GM19452 (cell line): Measurements from ENCODE around the gene C19orf44.
"Not testable (repeated sequence)": the region's sequence is repeated elsewhere in the genome, so short reads cannot be mapped to it uniquely, and the experiment has no call there.

ENCODE experiments used
- ATAC-seq: cut with Tn5 transposase; IDR thresholded peaks from one replicate; pipeline ENCODE4 v1.9.1; 2021; ENCODE audit not compliant: unreplicated experiment

The C19orf44 gene

GRCh38 chr19:16532440-16533234 lies 36.4 kb downstream of the C19orf44 start:
- no peak for ATAC-seq

DNA sequence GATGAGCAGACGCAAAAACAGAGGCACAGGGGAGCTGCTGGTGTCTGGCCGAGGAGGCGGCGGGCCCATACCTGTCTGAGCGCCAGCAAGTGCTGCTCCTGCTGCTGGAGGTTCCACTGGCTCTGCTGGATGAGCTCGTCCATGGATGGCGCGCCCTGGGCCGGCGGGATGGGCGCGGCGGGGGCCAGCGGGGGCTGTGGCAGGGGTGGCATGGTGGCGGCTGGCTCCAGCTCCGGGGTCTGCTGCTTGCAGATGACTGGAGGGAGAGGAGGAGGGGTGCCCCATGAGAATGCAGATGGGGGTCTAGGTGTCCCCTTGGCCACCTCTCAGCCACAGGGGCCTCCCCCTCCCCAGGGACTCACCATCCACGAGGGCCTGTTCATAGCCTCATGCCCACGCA lies 39.2 kb downstream of the C19orf44 start:
- ATAC-seq = no peak

DNA sequence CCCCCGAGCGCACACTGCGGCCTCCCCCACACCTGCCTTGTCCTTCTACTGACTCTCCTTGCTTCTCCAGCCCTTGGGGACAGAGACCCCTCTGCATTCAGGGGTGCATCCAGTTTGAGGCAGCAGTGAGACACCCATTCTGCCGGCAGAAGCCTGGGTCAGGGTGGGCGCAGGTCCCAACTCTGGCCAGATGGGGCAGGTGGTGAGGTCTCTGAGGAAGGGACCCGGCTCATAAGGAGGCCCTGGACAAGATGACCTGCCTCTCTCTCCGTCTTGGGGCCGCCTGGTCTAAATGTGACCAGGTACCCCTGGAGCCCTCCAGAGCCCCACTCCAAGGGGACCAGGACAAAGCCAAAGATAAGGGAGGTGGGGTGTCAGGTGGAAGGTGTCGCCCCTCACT lies 39.9 kb downstream of the C19orf44 start:
- ATAC-seq = no peak

GRCh38 chr19:16537111-16537510 lies 40.9 kb downstream of the C19orf44 start:
- ATAC-seq = no peak

DNA sequence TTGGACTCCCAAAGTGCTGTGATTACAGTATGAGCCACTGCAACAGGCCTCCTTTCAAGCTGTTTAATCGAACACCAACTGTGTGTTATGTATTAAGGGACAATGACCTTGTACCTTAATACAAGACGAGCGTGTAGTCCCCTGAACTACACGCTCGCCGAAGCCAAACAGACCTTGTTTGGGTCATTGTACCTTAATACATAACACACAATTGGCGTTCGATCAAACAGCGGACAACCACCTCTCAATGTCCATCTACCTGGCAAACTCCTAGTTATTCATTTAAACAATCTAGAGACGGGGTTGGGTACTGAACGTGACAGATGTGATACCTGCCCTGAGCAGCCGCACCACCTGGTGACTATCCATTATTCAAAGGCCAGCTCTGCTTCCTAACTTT lies 44.8 kb downstream of the C19orf44 start:
- no peak for ATAC-seq

- ATAC-seq = no peak
These were observed 45.4 kb downstream of the C19orf44 start for GRCh38 chr19:16541526-16542044.

DNA sequence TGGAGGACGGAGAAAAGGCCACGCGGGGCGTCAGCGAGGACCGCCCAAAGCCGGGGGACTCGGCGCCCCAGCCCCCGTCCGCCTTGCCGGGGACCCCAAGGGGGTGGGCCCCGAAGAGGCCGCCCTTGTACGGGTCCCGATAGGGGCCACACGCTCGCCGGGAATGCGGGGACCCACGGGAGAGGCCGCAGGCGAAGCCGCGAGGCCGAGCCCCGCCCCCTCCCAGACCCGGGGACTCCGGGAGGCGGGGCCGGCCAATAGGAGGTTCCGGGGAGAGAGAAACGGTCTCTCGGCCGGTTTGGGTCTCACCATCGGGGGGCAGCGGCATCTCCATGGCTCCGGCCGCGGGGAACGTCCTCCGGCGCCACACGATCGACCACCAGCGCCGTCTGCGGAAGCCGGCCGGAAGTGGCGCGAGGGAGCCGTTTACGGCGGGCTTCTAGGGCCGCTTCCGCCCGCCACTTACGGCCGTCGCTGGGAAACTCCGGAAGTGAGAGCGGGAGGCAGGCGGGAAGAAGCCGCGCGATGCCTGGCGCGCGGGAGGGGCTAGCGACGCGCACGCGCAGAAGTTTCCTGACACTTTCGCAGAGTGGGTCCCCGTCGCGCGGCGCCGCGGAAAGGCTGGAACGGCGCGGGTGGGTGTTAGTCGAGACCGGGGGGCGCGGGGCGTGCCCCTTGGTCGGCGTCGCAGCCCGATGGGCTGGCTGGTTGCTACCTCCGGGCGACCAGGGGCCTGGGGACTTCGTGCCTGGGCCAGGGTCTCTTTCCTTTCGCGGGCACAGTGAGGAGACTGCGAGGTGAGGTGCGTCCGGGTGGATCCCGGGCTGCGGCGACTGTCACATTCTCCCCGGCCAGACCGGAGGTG lies 46.1 kb downstream of the C19orf44 start, which contains the start of gene CHERP:
TSS of gene CHERP (minus strand) at position 393 of the 865 bp plus-strand sequence. CDS start at position 334, 59 bp downstream.
- peak; percentile 73 for ATAC-seq

GRCh38 chr19:16542910-16543472 lies 46.8 kb downstream of the C19orf44 start:
- no peak for ATAC-seq

DNA sequence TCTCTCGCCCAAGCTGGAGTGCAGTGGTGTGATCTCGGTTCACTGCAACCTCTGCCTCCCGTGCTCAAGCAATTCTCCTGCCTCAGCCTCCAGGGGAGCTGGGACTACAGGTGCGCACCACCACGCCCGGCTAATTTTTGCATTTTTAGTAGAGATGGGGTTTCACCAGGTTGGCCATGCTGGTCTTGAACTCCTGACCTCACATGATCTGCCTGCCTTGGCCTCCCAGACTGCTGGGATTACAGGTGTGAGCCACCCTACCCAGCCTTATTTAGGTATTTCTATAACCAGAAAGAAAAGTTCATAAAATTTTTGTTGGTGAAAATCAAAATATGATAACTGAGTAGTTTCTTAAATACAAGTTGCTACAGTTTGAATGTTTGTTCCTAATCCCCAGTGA lies 47.5 kb downstream of the C19orf44 start:
- not testable (repeated sequence) for ATAC-seq

DNA sequence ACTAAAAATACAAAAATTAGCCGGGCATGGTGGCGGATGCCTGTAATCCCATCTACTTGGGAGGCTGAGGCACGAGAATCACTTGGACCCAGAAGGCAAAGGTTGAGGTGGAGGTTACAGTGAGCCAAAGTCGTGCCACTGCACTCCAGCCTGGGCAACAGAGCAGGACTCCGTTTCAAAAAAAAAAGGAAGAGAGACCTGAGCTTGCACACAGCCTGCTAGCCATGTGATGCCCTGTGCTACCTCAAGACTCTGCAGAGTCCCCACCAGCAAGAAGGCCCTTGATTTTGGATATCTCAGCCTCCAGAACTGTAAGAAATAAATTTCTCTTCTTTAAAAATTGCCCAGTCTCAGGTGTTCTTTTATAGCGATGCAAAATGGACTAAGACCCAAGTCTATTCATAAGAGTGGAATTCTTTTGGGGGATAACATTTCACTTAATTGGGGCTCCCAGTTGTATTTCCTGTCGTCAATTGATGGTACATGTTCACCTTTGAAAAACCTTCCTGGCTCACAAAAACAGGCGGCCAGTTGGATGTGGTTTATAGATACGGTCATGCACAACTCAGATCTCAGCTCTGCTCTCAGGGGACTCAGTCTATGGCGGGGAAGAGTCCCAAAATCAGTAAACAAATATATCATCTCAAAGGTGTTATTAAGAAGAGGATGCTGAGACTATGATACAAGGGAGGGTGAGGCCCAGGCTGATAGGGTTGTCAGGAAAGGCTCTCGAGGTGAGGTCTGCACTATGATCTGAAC lies 48.5 kb downstream of the C19orf44 start:
- no peak for ATAC-seq

DNA sequence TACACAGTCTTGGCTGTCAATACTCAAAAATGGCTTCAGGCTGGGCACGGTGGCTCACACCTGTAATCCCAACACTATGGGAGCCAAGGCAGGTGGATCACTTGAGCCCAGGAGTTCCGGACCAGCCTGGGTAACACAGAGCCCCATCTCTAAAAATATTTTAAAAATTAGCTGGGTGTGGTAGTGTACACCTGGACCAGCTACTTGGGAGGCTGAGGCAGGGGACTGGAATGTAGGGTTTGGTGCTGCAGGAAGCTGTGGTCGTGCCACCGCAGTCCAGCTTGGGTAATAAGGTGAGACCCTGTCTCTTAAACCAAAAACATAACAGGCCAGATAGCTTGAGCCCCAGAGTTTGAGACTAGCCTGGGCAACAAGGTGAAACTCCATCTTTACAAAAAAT lies 52.8 kb downstream of the C19orf44 start:
- ATAC-seq = no peak

GRCh38 chr19:16551902-16552301 lies 55.7 kb downstream of the C19orf44 start:
- not testable (repeated sequence) for ATAC-seq

DNA sequence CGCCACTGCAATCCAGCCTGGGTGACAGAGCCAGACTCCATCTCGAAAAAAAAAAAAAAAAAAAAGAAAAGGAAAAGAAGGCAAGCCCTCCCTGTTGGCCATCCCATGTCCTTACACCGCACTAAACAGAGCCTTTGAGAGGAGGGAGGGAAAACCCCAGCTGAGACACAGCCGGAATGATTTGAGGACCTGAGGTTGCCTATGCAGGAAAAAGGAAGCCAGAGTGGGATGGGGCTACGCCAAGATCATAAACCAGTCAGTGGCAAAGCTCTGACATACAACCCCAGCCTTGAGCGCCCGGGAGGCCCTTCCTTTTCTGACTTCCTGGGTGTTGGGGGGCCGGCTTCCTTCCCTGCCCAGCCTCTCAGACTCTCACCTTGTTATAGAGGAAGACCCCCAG lies 58.6 kb downstream of the C19orf44 start:
- ATAC-seq = no peak

DNA sequence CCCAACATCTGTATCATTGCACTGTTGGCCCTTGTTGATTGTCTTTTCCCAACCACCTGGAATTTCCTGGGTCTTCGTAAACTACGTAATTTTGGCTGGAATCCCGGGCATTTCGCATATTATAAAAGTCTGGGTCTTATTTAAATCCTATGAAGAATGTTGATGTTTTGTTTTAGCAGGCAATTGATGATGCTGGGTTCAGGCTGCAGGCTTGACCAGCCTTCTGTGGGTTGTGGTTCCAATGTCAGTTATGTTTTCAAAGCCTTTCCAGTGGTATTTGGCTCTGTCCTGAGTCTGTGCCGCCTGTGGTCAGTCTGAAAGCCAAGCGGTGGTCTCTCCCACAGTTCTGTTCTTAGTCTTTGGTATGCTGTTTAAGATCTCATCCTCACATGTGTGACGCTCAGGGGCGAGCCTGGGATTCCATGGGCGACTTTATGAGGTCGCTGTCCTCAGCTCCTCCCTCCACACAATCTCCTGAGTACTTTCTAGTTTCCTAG lies 63.6 kb downstream of the C19orf44 start:
- ATAC-seq = no peak

GRCh38 chr19:16561382-16561781 lies 65.2 kb downstream of the C19orf44 start:
- ATAC-seq = no peak

DNA sequence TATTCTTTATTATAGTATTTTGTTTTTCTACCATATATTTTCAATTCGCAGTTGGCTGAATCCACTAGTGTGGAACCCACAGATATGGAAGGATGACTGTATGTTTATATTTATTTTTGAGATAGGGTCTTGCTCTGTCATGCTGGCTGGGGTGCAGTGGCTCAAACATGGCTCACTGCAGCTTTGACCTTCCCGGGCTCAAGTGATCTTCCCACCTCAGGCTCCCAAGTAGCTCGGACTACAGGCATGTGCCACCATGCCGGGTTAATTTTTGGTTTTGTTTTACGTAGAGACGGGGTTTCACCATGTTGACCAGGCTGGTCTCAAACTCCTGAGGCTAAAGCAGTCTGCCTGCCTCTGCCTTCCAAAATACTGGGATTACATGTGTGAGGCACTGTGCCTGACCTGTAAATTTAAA lies 66.4 kb downstream of the C19orf44 start:
- ATAC-seq = no peak

GRCh38 chr19:16564842-16565241 lies 68.6 kb downstream of the C19orf44 start:
- no peak for ATAC-seq

DNA sequence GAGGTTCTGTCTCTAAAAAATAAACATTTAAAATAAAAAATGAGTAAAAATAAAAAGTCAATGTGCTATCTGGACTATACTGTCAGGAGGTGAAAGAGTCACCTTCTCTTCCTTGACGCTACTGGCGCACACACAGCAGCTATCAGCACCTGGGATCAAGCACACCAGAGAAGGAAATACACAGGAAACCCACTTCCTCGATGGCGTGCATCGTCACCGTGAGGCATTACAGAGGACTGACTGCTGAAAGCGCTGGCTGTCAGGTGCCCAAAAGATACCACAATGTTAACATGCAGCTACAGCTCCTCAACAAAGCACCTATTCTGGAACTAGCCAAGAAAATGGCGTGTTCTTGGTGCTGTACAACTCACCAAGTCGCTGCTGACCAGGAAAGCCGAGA lies 70.0 kb downstream of the C19orf44 start:
- ATAC-seq = no peak

DNA sequence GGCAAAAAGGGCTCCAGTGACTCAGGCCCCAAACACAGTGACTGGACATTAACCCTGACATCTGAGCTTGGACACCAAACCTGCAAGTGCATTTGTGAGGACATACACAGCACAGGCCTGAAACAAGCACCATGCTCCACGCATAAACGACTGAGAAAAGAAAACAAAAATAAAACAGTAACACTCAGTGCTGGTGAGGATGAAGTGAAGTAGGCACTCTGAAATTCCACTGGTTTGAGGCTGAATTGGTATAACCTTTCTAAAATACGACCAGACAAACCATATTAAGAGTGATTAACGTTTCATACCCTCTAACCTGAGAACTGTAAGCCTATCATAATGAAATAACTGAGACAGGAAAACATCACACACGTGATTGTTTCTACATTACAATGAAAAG lies 70.5 kb downstream of the C19orf44 start:
- ATAC-seq = no peak

- ATAC-seq = no peak
These were observed 73.6 kb downstream of the C19orf44 start for GRCh38 chr19:16569609-16570320.
